Stimulated activated CD4-positive, alpha-beta T cell treated with anti-CD3 and anti-CD28 coated beads, Interleukin-4, amount 100 ng/mL, for 4 hours (primary cell): ENCODE results near the gene PRR16.
A peak's percentile ranks its signal among the peaks of the same experiment; 100 is the strongest.
"Not testable (repeated sequence)": the region's sequence is repeated elsewhere in the genome, so short reads cannot be mapped to it uniquely, and the experiment has no call there.

ENCODE experiments used
- DNase-seq, 2 experiments: peaks; one replicate each; pipeline ENCODE4 v3.0.0-alpha.2; 2020

The PRR16 gene

GRCh38 chr5:120463991-120464626 lies at the start of gene PRR16:
Gene PRR16 (plus strand): TSS chr5:120464300.
- no peak for DNase-seq

DNA sequence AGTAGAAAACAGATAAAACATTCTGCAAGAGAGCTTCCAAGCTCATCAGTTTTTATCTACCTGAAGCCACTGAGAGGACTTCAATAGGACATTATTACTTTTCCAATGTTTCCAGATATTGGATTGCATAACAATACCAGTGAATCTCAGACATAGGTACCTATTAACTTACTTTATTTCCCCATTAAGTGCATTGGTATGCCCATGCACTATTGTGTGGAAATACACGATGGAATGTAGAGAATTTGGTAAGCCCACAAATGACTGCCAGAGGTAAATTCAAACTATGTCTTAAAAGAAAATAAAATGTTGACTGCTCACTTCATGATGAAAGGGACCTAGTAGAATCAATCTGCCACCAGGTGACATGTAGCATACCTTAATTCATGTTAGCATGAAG lies 48.1 kb upstream of the PRR16 start:
- DNase-seq = no peak

GRCh38 chr5:120419127-120419526 lies 45.0 kb upstream of the PRR16 start:
- no peak for DNase-seq

DNA sequence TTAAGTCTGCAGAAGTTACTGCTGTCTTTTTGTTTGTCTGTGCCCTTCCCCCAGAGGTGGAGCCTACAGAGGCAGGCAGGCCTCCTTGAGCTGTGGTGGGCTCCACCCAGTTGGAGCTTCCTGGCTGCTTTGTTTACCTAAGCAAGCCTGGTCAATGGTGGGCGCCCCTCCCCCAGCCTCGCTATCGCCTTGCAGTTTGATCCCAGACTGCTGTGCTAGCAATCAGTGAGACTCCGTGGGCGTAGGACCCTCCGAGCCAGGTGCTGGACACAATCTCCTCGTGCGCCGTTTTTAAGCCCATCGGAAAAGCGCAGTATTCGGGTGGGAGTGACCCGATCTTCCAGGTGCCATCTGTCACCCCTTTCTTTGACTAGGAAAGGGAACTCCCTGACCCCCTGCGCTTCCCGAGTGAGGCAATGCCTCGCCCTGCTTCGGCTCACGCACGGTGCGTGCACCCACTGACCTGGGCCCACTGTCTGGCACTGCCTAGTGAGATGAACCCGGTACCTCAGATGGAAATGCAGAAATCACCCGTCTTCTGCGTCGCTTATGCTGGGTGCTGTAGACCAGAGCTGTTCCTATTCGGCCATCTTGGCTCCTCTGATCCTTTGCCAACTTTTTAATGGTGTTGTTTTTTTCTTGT lies 37.3 kb upstream of the PRR16 start:
- DNase-seq = not testable (repeated sequence)

DNA sequence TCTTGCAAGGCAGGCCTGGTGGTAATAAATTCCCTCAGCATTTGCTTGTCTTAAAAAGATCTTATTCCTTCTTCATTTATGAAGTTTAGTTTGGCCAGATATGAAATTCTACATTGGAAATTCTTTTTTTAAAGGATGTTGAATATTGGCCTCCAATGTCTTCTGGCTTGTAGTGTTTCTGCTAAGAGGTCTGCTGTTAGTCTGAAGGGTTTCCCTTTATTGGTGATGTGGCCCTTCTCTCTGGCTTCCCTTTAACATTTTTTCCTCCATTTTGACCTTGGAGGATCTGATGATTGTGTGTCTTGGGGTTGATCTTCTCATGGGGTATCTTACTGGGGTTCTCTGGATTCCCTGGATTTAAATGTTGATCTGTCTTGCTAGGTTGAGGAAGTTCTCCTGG lies 33.5 kb upstream of the PRR16 start:
- DNase-seq = no peak

- no peak for DNase-seq
Observed at GRCh38 chr5:120432861-120433260, 31.2 kb upstream of the PRR16 start.

GRCh38 chr5:120435129-120435528 lies 29.0 kb upstream of the PRR16 start:
- no peak for DNase-seq

DNA sequence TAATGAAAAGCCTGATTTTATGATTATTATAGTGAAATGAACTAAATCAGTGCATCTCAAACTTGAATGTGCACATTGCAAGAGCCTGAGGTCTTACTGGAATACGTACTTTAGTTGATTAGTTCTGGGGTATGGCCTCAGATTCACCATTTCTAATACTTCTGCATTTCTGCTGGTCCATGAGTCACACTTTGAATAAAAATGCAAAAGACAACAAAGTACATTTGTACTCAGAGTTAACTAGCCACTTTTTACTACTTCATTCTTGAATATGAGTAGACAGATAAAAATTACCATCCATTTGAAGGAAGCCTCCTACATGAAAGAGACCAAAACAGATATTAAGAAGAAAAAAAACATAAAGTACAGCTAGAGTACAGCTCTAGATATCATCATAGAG lies 27.1 kb upstream of the PRR16 start:
- DNase-seq = no peak

- DNase-seq = no peak
Observed at GRCh38 chr5:120442694-120443093, 21.4 kb upstream of the PRR16 start.

DNA sequence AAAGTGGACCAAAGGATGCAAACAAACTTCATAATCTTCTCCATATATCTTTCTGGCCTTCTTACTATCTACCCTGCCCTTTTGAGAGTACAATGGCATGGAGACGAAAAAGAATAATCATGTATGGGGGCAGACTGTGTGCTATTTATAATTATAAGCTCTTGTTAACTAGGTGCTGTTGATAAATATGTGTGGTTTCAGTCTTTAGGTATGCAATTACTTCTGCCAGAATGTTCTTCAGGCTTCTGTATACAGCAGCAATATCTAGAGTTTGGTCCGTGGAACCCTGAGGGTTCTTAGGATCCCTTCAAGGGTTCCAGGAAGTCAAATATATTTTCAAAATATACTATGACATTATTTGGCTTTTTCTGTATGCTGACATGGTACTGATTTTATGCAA lies 20.5 kb upstream of the PRR16 start:
- no peak for DNase-seq

GRCh38 chr5:120446068-120446492 lies 18.0 kb upstream of the PRR16 start:
- DNase-seq = no peak

GRCh38 chr5:120446901-120447300 lies 17.2 kb upstream of the PRR16 start:
- no peak for DNase-seq

- no peak for DNase-seq
Observed at GRCh38 chr5:120447706-120448239, 16.3 kb upstream of the PRR16 start.

GRCh38 chr5:120449501-120449900 lies 14.6 kb upstream of the PRR16 start:
- no peak for DNase-seq

GRCh38 chr5:120450910-120451309 lies 13.2 kb upstream of the PRR16 start:
- no peak for DNase-seq

DNA sequence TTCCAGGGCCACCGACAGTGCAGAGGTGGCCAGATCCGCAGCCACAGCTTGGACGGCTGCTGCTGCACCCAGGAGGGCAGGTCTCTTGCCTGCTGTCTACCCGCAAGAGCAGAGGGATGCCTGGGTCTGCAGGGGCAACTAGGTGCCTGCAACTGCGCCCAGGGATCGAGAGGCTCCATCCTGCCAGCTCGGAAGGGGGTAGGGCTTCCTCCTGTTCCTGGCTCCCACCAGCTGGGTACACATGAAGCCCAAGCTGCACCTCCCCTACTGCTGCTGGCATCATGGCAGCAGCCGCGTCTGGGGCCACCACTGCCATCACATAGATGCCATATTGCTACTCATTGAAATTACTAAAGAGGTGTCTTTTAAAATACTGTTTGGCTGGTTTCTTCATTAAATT lies 12.7 kb upstream of the PRR16 start:
- no peak for DNase-seq

- DNase-seq = no peak
Observed at GRCh38 chr5:120452471-120452870, 11.6 kb upstream of the PRR16 start.

DNA sequence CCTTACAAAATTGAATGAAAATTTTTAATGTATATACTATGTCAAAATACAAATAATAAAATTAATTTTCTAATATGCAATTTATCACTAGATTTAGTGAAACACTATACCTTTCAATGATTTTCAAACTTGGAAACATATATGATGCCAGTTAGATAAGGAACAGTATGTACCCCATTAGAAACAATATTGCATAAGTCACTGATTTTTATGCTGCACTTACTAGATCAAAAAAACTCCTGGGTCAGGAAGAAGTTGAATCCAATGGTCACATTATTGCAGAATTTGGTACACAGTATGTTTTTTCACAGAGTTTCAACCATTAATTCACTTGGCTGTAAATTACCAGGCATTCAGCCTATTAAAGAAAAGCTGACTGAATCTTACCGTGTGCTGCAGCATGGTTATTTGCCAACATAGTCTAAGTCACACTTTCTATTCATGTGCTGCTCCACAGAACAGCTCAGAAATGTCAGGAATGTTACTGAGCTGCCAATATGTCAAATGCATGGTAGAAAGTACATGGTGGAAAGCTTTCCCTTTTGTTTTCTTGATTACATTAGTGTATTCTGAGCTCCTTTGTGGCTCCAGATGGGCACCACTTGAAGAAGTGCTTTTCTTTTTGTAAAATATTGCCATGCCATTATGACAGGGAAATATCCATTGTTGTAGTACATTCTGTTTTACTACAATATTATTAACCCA lies 9.9 kb upstream of the PRR16 start:
- DNase-seq = no peak

GRCh38 chr5:120456006-120456405 lies 8.1 kb upstream of the PRR16 start:
- DNase-seq = no peak

DNA sequence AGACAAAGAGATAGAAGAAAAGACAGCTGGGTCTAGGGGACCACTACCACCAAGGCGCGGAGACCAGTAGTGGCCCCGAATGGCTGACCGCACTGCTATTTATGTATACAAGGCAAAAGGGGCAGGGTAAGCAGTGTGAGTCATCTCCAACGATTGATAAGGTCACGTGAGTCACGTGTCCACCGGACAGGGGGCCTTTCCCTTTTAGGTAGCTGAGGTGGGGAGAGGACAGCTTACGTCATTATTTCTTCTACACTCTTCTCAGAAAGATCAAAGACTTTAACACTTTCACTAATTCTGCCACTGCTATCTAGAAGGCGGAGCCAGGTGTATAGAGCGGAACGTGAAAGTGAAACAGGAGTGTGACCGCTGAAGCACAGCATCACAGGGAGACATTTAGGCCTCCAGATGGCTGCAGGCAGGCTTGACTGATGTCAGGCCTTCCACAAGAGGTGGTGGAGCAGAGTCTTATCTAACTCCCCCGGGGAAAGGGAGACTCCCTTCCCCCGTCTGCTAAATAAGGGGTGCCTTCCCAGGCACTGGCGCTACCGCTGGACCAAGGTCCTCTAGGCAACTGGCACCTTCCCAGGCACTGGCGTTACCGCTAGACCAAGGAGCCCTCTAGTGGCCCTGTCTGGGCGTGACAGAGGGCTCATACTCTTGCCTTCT lies 6.1 kb upstream of the PRR16 start:
- DNase-seq = peak; percentile 16 to 23

GRCh38 chr5:120458508-120458847 lies 5.6 kb upstream of the PRR16 start:
- DNase-seq = not testable (repeated sequence)

DNA sequence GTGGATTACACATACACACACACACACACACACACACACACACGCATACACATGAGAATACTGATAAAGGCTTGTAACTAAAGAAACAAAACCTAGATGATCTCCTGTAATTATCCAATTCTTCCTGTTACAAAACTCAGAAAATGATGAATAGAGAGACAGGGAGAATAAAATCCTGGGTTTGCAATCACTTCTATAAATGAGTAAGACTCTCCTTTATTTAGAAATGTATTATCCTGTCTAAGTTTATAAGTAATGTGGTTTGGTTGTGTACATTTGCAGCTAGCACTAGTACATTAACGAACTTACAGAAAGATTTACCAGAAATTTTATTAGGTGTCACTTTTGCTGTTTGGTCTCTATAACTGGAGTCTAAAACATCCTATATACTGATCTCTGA lies 2.8 kb upstream of the PRR16 start:
- DNase-seq = no peak

DNA sequence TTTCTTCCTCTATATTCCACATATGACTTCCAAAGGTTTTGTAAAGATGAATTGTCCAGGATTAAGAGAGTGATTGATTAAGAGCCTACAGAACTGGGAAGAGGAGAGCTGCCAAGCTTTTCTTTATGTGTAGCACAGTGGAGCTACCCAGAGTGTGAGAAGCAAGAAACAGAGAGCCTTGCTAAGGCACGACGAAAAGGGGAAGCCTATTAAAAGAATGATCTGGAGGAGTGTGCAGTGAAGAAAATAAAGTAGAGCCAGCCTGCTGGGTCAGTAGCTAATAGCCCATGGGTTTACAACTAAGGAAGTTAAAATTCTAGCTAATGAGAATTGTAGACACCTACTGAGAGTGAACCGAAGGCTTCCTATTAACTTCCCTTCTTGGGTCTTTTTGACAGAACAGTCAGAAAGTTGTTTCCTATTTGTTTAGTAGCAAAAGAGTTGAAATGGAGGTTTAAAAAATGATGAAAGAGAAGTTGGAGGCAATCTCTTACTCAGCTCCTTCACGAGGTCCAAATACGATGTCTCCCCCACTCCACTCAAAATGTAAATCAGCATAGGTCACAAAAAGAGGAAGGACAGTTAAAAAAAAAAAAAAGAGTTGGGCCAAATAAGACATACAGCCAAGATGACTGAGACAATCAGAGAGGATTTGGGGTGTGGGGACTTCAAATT lies 957 bp upstream of the PRR16 start:
- DNase-seq = no peak
